HG02938 (cell line): ENCODE results near the gene TSPEAR.

Source experiments
- ATAC-seq: cut with Tn5 transposase; IDR thresholded peaks from one replicate; pipeline ENCODE4 v1.9.1; 2021; ENCODE audit warnings: mild to moderate bottlenecking, moderate library complexity; ENCODE audit not compliant: unreplicated experiment

TSPEAR gene

GRCh38 chr21:44711327-44712202, at the start of gene TSPEAR:
TSS of gene TSPEAR (minus strand) at chr21:44711572. CDS start at chr21:44711514, 58 bp downstream.
- ATAC-seq, result no peak

DNA sequence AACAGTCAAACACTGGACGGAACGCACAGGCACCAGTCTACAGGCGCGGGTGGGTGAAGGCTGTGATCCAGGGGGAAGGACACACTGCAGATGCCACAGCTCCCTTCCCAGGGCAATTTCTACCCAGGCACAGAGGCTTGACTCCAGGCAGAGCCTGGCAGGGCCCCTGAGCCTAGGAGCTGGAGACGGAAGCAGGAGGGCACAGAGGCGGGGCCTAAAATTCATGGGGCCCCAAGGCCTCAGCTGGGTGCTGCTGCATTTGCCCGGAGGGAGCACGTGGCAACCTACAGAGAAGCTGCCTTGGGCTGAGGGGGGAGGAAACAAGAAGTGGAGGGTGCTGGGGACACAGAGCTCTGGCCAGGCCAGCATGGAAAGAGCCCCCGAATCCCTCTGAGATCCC, 49.0 kb upstream of the TSPEAR start:
- no peak for ATAC-seq

DNA sequence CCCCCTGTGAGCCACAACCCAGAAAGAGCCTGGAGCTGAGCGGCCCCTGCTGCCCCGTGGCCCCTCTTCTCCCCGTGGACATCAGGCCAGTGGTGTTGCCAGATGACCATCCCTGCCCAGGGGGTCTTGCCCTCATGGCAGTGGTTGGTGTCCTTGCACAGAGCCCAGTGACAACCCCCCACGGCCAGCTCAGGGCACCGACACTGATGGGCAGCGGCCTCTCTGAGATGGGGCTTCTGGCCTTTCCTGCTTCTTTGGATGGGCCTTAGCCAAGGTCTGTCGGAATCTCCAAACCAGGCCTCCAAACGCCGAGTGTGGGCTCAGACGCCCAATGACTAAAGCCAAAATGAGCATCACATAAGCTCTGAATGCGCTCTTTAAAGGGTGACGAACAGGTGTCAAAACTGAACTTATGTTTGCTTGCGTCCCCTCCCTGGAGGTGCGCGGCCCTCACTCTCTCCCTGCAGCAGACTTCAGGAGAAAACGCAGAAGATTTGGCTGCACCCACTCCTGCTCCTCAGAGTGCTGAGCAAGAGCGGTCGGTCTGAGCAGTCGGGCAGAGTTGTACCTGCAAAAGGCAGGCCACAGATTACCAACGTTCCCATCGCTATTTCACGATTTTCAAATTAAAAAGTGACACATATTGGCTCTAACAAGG, 48.4 kb upstream of the TSPEAR start:
- no peak for ATAC-seq

- no peak for ATAC-seq
Observed at GRCh38 chr21:44758781-44759627, 47.6 kb upstream of the TSPEAR start.

DNA sequence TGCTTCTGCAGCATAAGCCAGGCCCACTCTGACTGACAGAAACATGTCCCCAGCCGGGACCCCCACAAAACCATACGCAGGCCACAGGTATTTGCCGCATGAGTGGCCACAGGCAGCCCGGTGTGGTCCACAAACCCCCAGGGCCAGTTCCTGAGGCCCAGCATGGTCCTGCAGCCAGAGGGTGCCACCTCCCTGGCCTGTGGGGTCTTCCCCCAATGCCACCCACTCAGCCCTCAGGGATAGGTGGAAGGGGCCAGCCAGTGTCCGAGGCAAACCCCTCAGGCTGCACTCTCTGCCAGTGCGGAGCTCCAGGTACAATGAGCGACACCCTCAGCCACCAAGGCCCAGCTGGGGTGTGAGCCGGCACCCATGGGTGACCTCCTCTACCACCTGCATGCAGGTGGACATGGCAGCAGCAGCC, 46.8 kb upstream of the TSPEAR start:
- no peak for ATAC-seq

- no peak for ATAC-seq
Observed at GRCh38 chr21:44757731-44758130, 46.4 kb upstream of the TSPEAR start.

- ATAC-seq, result no peak
Observed at GRCh38 chr21:44756423-44757185, 45.2 kb upstream of the TSPEAR start.

DNA sequence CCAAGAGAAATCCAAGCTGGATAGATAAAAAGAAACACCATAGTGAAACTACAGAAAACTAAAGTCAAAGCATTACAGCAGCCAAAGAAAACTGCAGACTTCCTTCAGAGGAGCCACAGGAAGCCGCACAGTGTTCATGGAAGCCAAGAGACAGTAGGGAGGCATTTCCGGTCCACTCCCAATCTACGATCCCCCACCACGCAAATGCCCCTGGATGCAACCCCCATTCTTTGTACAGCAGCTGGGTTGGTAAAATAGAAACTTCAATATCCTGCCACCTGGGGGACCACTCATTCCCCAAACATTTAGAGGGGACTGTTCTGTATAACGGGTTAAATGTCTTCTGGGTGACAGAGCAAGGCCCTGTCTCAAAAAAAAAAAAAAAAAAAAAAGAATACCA, 43.9 kb upstream of the TSPEAR start:
- no peak for ATAC-seq

GRCh38 chr21:44753357-44753756, 42.0 kb upstream of the TSPEAR start:
- no peak for ATAC-seq

DNA sequence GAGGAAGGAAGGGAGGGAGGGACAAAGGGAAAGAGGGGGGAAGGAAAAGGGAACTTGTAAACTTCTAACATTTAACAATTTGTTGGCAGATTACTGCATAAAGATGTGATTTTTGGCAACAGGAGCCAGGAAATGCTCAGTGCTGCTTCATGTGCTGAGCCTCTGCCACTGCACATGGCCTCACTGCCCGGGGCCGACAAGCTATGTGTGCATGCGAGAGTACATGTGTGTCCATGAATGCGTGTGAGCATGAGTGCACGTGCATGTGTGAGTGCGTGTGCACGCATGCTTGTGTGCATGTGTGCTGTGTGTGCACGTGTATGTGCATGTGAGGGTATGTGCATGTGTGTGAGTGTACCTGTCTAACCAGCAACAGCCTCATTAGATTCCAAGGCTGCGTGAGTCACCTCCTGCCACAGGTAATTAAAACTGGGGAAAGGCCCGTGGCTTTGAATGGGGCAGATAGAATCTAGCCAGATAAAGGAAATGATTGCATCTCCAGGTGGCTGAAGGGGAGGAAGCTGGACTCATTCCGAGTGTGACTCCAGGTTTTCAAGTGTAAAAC, 41.4 kb upstream of the TSPEAR start:
- ATAC-seq, result no peak

DNA sequence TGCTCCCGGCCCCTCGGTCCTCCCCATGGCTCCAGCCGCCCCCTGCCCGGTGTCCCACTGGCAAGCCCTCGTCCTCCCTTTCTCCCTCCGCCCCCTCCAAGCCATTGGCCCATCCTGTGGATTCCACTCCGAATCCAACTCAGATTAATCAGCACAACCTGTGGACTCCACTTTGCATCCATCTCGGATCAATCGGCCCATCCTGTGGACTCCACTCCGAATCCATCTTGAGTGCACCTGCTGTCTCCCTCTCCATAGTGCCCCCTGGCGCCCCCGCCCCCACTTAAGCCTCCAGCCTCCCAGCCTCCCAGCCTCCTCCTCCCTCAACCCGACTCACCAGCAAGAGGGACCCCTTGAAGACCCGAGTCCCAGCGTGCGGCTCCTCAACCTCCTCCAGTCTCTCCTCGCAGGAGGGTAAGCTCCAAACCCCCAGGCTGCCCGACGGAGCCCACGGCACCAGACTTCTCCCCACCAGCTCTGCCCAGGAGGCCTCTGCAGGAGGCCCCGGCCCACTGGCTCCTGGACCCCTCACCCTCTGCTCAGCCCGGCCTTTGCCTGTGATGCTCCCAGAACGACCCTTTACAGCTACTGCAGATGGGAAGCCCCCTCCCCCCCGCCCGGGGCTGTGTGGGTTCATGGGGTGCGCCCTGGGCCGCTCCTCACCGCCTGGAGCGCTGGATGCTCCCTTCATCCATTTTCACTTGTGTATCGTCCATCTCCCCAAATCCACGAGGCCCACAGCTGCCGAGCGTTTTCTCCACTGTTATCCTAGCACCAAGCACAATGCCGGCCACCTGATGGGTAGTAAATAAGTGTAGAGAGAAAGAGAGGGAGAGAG, 40.6 kb upstream of the TSPEAR start:
- no peak for ATAC-seq

- no peak for ATAC-seq
Observed at GRCh38 chr21:44751186-44751798, 39.9 kb upstream of the TSPEAR start.

DNA sequence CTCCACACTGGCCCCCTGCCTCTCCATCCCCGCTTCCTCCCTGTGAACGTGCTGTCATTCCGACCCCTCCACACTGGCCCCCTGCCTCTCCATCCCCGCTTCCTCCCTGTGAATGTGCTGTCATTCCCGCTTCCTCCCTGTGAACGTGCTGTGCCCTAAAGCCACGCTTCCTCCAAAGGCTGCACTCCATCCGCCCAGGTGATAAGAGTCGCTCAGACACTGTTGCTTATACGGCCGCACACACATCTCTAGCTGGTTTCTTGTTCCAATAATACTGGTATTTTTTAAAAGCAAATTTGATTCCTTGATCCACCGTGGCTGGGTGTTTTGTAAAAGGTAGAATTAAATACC, 39.3 kb upstream of the TSPEAR start:
- no peak for ATAC-seq

DNA sequence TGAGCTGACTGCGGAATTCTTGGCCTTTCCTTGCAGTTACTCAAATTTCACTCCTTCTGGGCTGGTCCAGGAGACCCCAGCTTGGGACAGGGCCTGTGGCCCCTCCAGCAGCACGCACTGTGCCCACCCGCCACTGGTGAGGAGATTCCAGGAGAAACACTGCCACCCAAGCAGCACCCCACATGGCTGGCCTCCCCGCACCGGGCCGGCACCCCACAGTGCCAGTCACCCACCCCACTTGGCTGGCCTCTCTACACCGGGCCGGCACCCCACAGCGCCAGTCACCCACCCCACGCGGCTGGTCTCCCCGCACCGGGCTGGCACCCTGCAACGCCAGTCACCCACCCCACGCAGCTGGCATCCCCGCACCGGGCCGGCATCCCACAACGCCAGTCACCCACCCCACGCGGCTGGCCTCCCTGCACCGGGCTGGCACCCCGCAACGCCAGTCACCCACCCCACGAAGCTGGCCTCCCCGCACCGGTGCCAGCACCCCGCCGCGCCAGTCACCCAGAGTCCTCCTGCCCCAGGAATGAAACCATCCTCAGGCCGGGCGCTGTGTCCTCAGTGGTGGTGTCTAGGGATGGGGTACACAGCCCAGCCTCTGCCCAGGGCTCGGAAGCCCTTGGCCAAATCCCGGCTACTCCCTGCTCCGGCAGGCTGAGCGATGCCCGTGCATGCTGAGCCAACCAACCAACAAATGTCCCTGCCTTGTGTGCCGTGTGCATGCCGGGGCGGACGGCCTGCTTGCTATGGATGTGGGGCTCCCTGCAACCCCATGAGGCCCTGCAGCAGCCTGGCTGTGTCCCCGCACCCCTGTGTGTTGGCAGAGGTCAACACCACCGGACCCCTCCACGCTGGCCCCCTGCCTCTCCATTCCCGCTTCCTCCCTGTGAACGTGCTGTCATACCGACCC, 38.6 kb upstream of the TSPEAR start:
- ATAC-seq, result no peak

DNA sequence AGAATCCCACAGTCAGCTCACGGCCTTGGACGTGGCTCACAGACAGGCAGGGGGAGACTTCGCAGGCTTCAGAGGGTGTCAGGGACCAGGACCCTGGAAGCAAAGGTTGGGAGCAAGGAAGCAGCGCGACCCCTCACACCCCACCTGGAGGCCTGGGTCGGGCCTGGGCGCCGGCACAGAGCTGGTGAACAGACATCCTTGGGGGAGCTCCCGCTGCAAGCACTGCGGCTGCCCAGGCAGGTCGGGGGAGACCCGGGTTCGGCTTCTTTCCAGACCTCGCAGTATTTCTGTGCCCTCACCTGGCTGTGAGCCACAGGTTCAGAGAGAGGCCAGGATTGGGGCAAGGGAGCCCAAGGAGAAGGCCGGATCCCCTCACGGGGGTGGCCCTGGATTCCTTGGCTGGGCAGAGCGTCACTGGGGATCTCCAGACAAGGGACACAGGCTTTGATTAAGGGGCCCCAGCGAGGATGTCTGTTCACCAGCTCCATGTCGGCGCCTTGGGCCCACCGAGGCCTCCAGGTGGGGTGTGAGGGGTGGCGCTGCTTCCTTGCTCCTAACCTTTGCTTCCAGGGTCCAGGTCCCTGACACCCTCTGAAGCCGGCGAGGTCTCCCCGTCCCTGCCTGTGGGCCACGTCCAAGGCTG, 37.9 kb upstream of the TSPEAR start:
- ATAC-seq, result no peak

GRCh38 chr21:44748621-44749020, 37.2 kb upstream of the TSPEAR start:
- no peak for ATAC-seq

DNA sequence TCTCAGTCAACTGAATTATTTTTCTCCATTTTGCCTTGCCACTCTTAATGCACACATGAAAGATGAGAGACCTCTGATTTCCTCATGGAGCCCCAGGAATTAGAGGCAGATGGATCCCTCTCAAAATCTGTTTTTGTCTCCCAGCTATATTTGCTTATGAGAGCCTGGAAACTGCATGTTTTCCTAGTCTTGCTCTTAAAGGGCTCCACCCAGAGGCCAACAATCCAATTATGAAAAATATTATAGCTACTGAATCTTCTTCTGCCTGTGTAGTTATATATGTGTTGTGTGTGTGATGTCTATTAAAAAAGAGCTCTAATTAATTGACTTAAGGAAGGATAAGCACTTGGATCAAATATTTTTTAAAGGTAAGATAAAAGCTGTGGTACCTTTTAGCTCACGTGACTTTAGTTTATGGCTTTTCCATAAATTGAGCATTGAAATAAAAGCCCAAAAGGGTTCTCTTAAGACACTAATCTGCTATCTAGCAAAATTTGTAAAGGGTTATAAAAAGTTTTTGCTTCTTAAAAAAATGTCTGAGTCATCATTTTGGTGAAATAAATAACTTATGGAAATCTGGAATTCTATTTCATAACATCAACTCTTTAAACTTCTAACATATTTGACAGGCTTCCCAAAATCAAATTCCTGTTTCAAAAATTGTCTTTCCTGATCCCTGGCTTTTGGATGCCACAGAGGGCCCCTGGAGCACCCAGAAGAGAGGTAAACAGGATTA, 31.2 kb upstream of the TSPEAR start:
- ATAC-seq, result no peak
